ENCODE results near the gene RSF1.

RSF1 gene

GRCh38 chr11:77789731-77790476, 30.6 kb downstream of the RSF1 start:
- ChIA-PET POLR2A (no interaction called here), CTCF (interaction anchor here (0.6 kb wide), 1 partner anchor 11 kb away, joined by 3 read pairs; no protein-coding TSS in a partner anchor)
- no peak for TF ChIP-seq CTCF (IDR thresholded peaks at IDR 0.05; ENCODE audit: control extremely low read depth, extremely low read depth, low read depth, missing control alignments)
- DNase-seq (ENCODE audit: extremely low spot score), result no peak

GRCh38 chr11:77789061-77789730, 31.3 kb downstream of the RSF1 start:
- ChIA-PET POLR2A (no interaction called here), CTCF (interaction anchor here (0.6 to 1.3 kb wide), 4 partner anchors 11 to 210 kb away, joined by 3 read pairs; no protein-coding TSS in a partner anchor)
- TF ChIP-seq CTCF (IDR thresholded peaks at IDR 0.05; ENCODE audit: control extremely low read depth, extremely low read depth, low read depth, missing control alignments), result no peak
- no peak for DNase-seq (ENCODE audit: extremely low spot score)

GRCh38 chr11:77784572-77784971, 36.0 kb downstream of the RSF1 start:
- DNase-seq (ENCODE audit: extremely low spot score), result no peak
- ChIA-PET POLR2A (no interaction called here), CTCF (interaction anchor here (0.9 kb wide), 1 partner anchor 10 kb away, joined by 3 read pairs; no protein-coding TSS in a partner anchor)
- no peak for TF ChIP-seq CTCF (IDR thresholded peaks at IDR 0.05; ENCODE audit: control extremely low read depth, extremely low read depth, low read depth, missing control alignments)

- POLR2A ChIA-PET, result interaction anchor here (0.6 kb wide), 2 partner anchors 22 to 211 kb away, joined by 3 to 6 read pairs; partner anchors contain the start of gene INTS4
- CTCF ChIA-PET, result no interaction called here
- no peak for DNase-seq (ENCODE audit: extremely low spot score)
- TF ChIP-seq CTCF (IDR thresholded peaks at IDR 0.05; ENCODE audit: control extremely low read depth, extremely low read depth, low read depth, missing control alignments), result no peak
These were observed 37.5 kb downstream of the RSF1 start for GRCh38 chr11:77783025-77783424.

- no peak for DNase-seq (ENCODE audit: extremely low spot score)
- no peak for TF ChIP-seq CTCF (IDR thresholded peaks at IDR 0.05; ENCODE audit: control extremely low read depth, extremely low read depth, low read depth, missing control alignments)
- CTCF ChIA-PET, result no interaction called here
- POLR2A ChIA-PET, result no interaction called here
These were observed 40.6 kb downstream of the RSF1 start for GRCh38 chr11:77779935-77780334.

- TF ChIP-seq CTCF (IDR thresholded peaks at IDR 0.05; ENCODE audit: control extremely low read depth, extremely low read depth, low read depth, missing control alignments), result no peak
- ChIA-PET CTCF (interaction anchor here (0.9 to 2.7 kb wide), 2 partner anchors 10 to 221 kb away, joined by 3 to 8 read pairs; no protein-coding TSS in a partner anchor), POLR2A (no interaction called here)
- no peak for DNase-seq (ENCODE audit: extremely low spot score)
These were observed 42.0 kb downstream of the RSF1 start for GRCh38 chr11:77778549-77778948.

All from GM10248 (cell line).